Measurements from ENCODE around the gene FLRT2. TPM values are rescaled to one million over a fixed set of nuclear protein-coding genes. Genes with fewer than 3 reads are reported as not detected.

The FLRT2 gene
- total RNA-seq, 4 donors from 2014 or later: 0.61 to 8.4 (median 6.4) TPM

DNA sequence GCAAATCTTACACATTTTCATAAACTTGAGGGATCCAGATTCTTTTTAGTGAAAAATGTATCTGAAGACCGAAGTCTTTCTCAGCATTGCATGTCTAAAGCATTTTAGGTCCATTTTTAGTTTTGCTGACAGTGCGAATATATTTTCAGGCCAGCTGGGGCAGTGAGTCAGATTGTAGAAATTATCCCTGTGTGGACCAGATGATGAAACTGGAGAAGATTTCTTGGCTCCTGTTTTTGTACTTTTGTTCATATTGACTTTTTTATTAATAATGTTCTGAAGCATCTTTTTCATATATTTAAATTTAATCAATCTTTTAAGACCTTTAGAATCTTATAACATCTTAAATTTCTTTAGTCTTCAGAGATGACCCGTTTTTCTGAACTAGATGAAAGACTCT, 173.1 kb downstream of the FLRT2 start:
- Histone ChIP-seq H3K36me3 (no peaks in the 10 kb centered on the region), H3K27ac (no peak overlapping the region), H3K4me1 (no peaks in the 10 kb centered on the region), H3K4me3 (no peak overlapping the region), H3K27me3 (no peaks in the 10 kb centered on the region), H3K9me3 (no peaks in the 10 kb centered on the region)
- WGBS, 2 donors: 69 to 76% methylated on average over 3 of the region's 3 CpGs
- intact Hi-C loops (cut with DNase I): no loop called here
- DNase-seq: no peak
- TF ChIP-seq POLR2A (IDR thresholded peaks at IDR 0.05): no peak
- TF ChIP-seq, protein P1, sequence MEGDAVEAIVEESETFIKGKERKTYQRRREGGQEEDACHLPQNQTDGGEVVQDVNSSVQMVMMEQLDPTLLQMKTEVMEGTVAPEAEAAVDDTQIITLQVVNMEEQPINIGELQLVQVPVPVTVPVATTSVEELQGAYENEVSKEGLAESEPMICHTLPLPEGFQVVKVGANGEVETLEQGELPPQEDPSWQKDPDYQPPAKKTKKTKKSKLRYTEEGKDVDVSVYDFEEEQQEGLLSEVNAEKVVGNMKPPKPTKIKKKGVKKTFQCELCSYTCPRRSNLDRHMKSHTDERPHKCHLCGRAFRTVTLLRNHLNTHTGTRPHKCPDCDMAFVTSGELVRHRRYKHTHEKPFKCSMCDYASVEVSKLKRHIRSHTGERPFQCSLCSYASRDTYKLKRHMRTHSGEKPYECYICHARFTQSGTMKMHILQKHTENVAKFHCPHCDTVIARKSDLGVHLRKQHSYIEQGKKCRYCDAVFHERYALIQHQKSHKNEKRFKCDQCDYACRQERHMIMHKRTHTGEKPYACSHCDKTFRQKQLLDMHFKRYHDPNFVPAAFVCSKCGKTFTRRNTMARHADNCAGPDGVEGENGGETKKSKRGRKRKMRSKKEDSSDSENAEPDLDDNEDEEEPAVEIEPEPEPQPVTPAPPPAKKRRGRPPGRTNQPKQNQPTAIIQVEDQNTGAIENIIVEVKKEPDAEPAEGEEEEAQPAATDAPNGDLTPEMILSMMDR (IDR thresholded peaks at IDR 0.05): no peak

All from esophagus squamous epithelium (tissue), 5 donors.